MM.1S (cell line): ENCODE data around the gene XPO1.

Experiments used
- CTCF ChIP-seq: fragments of 300-600 bp; sonication (generic); IDR thresholded peaks from 2 replicates; pipeline ENCODE4 v1.5.1; 2016; ENCODE audit warnings: antibody characterized with exemption, low read length, mixed read lengths
- EZH2 ChIP-seq: fragments of 300-600 bp; sonication (generic); optimal IDR thresholded peaks from 2 replicates; pipeline ENCODE3; 2017; ENCODE audit warnings: low read depth, mild to moderate bottlenecking, antibody characterized with exemption, low read length, mixed read lengths
- EZH2phosphoT487 ChIP-seq: fragments of 300-600 bp; sonication (generic); IDR thresholded peaks from 2 replicates; pipeline ENCODE4 v1.6.1; 2018; ENCODE audit warnings: antibody characterized with exemption, low read length

- no peak for TF ChIP-seq EZH2
- TF ChIP-seq CTCF, result no peak
- TF ChIP-seq EZH2phosphoT487, result no peak
These were observed 105.2 kb downstream of the XPO1 start for GRCh38 chr2:61432990-61433389.
